Lung (tissue), 12 donors: ENCODE measurements around the gene TMEM80. TPM values are rescaled to one million over a fixed set of nuclear protein-coding genes. Genes with fewer than 3 reads are reported as not detected.

Source experiments
- ATAC-seq: fragments of 200-7000 bp; cut with Tn5 transposase; one replicate; pipeline ENCODE4 v1.9.1; 2020; ENCODE audit warnings: moderate number of reproducible peaks; ENCODE audit not compliant: insufficient read depth, low FRiP score
- DNase-seq, 3 donors: peaks; one replicate each; pipeline ENCODE4 v3.0.0-alpha.2; 2013 to 2017
- H3K27ac ChIP-seq, 2 donors: one replicate each; pipeline ENCODE4 v1.5.1; 2013; ENCODE audit warnings: mild to moderate bottlenecking in 2 of 2, moderate library complexity in 2 of 2, control low read depth in 1 of 2, inconsistent platforms in 1 of 2, low read depth in 1 of 2, low read length in 1 of 2
- H3K27me3 ChIP-seq, 3 donors: one replicate each; pipeline ENCODE4 v1.5.1; 2013; ENCODE audit warnings: low read length in 2 of 3; ENCODE audit not compliant: control insufficient read depth in 3 of 3, insufficient read depth in 3 of 3
- H3K36me3 ChIP-seq, 4 donors: one replicate each; pipeline ENCODE4 v1.5.1; 2013; ENCODE audit warnings: low read length in 4 of 4, mild to moderate bottlenecking in 1 of 4, moderate library complexity in 1 of 4; ENCODE audit not compliant: control insufficient read depth in 4 of 4, insufficient read depth in 4 of 4
- H3K4me1 ChIP-seq, 5 donors: one replicate each; pipeline ENCODE4 v1.5.1; 2013; ENCODE audit warnings: low read length in 5 of 5, mild to moderate bottlenecking in 2 of 5, moderate library complexity in 1 of 5; ENCODE audit not compliant: control insufficient read depth in 5 of 5, insufficient read depth in 5 of 5
- H3K4me3 ChIP-seq: one replicate; pipeline ENCODE4 v1.5.1; 2013; ENCODE audit warnings: mild to moderate bottlenecking, control low read depth, moderate library complexity
- H3K9ac ChIP-seq, 2 donors: one replicate each; pipeline ENCODE4 v1.5.1; 2013; ENCODE audit warnings: low read length in 2 of 2, control low read depth in 1 of 2; ENCODE audit not compliant: insufficient read depth in 1 of 2
- H3K9me3 ChIP-seq, 4 donors: one replicate each; pipeline ENCODE4 v1.5.1; 2013; ENCODE audit warnings: low read length in 3 of 4, mild to moderate bottlenecking in 1 of 4, moderate library complexity in 1 of 4; ENCODE audit not compliant: control insufficient read depth in 4 of 4, insufficient read depth in 3 of 4
- CTCF ChIP-seq: IDR thresholded peaks from 2 replicates; pipeline ENCODE4 v1.5.1; 2012; ENCODE audit warnings: mild to moderate bottlenecking; ENCODE audit errors: control extremely low read depth, extremely low read depth
- WGBS, 2 donors: extraction: QIAGEN DNeasy Blood & Tissue Kit; methylation state at CpG; one replicate each; pipeline ENCODE4 v1.1.7; 2013; 5-methylcytosine and 5-hydroxymethylcytosine counted together
- polyA plus RNA-seq, 2 donors: library from polyadenylated mRNA; stranded (reverse); fragments of 200-250 nt; gene quantifications; one replicate each; pipeline ENCODE4 v1.2.1, GENCODE V29; 2013
- total RNA-seq, 2 donors: library from RNA; depleted of rRNA in 1 of 2; stranded (reverse); fragments of >200 nt in 1 of 2; gene quantifications; one replicate each; pipeline ENCODE4 v1.2.1, GENCODE V29; 2014 to 2021
- donor health status: control.
- donor health status: control.
- donor health status: Bipolar disorder and iron deficiency.
- donor health status: healthy.
- donor health status: DM: yes; HTN: yes; CAD: no.

The TMEM80 gene
- total and polyA plus RNA-seq, 4 donors: 10.3 to 28.1 (median 18.5) TPM

- Histone ChIP-seq H3K4me3 (no peak overlapping the region), H3K36me3 (peaks cover 0 to 12% (median 3%) of the 10 kb centered on the region in 4 donors), H3K9me3 (no peaks in the 10 kb centered on the region), H3K27ac (no peak overlapping the region), H3K4me1 (peaks cover 0 to 7% (median 0%) of the 10 kb centered on the region in 5 donors), H3K9ac (no peak overlapping the region), H3K27me3 (no peaks in the 10 kb centered on the region)
- no peak for TF ChIP-seq CTCF
- WGBS, 2 donors: 69 to 79% methylated on average over 11 of the region's 11 CpGs
- ATAC-seq (peak; percentile 34), DNase-seq (no peak)
Observed at GRCh38 chr11:665704-666281, 29.8 kb upstream of the TMEM80 start.

GRCh38 chr11:673866-674265 lies 21.8 kb upstream of the TMEM80 start:
- Histone ChIP-seq H3K4me1 (peaks cover 0 to 2% (median 0%) of the 10 kb centered on the region in 5 donors), H3K27ac (no peak overlapping the region), H3K9me3 (no peaks in the 10 kb centered on the region), H3K9ac (no peak overlapping the region), H3K36me3 (peaks cover 15 to 26% (median 20%) of the 10 kb centered on the region in 4 donors), H3K27me3 (no peaks in the 10 kb centered on the region), H3K4me3 (no peak overlapping the region)
- DNase-seq: no peak
- TF ChIP-seq CTCF: no peak
- WGBS, 2 donors: 94 to 97% methylated on average over 8 of the region's 8 CpGs
- no peak for ATAC-seq

GRCh38 chr11:674406-674805 lies 21.2 kb upstream of the TMEM80 start:
- no peak for DNase-seq
- Histone ChIP-seq H3K27ac (no peak overlapping the region), H3K4me3 (no peak overlapping the region), H3K9me3 (no peaks in the 10 kb centered on the region), H3K4me1 (peaks cover 0 to 2% (median 0%) of the 10 kb centered on the region in 5 donors), H3K27me3 (no peaks in the 10 kb centered on the region), H3K36me3 (peaks cover 15 to 28% (median 20%) of the 10 kb centered on the region in 4 donors), H3K9ac (no peak overlapping the region)
- TF ChIP-seq CTCF: no peak
- 94 to 95% methylated on average over 17 of the region's 17 CpGs for WGBS, 2 donors
- no peak for ATAC-seq

- no peak for DNase-seq
- no peak for TF ChIP-seq CTCF
- Histone ChIP-seq H3K9me3 (no peaks in the 10 kb centered on the region), H3K4me1 (peaks cover 0 to 2% (median 0%) of the 10 kb centered on the region in 5 donors), H3K9ac (no peak overlapping the region), H3K27ac (no peak overlapping the region), H3K4me3 (no peak overlapping the region), H3K27me3 (no peaks in the 10 kb centered on the region), H3K36me3 (peaks cover 16 to 46% (median 26%) of the 10 kb centered on the region in 4 donors)
- ATAC-seq: no peak
- WGBS, 2 donors: 96 to 97% methylated on average over 3 of the region's 3 CpGs
Observed at GRCh38 chr11:678297-678696, 17.3 kb upstream of the TMEM80 start.
